ENCODE measurements around the gene BDH1. TPM values are rescaled to one million over a fixed set of nuclear protein-coding genes. Genes with fewer than 3 reads are reported as not detected.

BDH1 gene
- total RNA-seq, 2 donors from 2014 or later = 32.5 to 49.0 TPM

- Histone ChIP-seq H3K9ac (ENCODE audit: extremely low read depth, low read length, poor library complexity, severe bottlenecking) (no peak overlapping the region), H3K4me1 (ENCODE audit: control insufficient read depth, insufficient read depth, low read length) (no peaks in the 10 kb centered on the region), H3K27me3 (ENCODE audit: control insufficient read depth, insufficient read depth, low read length, poor library complexity, severe bottlenecking) (no peaks in the 10 kb centered on the region), H3K9me3 (ENCODE audit: control insufficient read depth, low read length) (no peaks in the 10 kb centered on the region), H3K36me3 (ENCODE audit: control insufficient read depth, insufficient read depth, low read length) (no peaks in the 10 kb centered on the region), H3K4me3 (ENCODE audit: low read length) (no peak overlapping the region), H3K27ac (ENCODE audit: low read depth, low read length) (no peak overlapping the region)
- WGBS, 2 experiments (ENCODE audit: insufficient coverage in 1 of 2, insufficient read length in 1 of 2) = 84 to 85% methylated on average over 4 to 5 of the region's 5 CpGs
- no peaks in the 10 kb centered on the region for H3K36me3 Mint-ChIP-seq (ENCODE audit: low read depth)
- H3K4me1 Mint-ChIP-seq = peaks cover 9% of the 10 kb centered on the region
- no peaks in the 10 kb centered on the region for H3K9me3 Mint-ChIP-seq
- no peak overlapping the region for H3K4me3 Mint-ChIP-seq
- H3K27me3 Mint-ChIP-seq (ENCODE audit: insufficient read depth) = no peaks in the 10 kb centered on the region
- no peak overlapping the region for H3K27ac Mint-ChIP-seq
- DNase-seq = no peak
- TF ChIP-seq CTCF (conservative IDR thresholded peaks at IDR 0.05) = no peak
These were observed 79.7 kb downstream of the BDH1 start for GRCh38 chr3:197475997-197476525.

GRCh38 chr3:197475514-197475913 is 80.3 kb downstream of the BDH1 start:
- Histone ChIP-seq H3K9ac (ENCODE audit: extremely low read depth, low read length, poor library complexity, severe bottlenecking) (no peak overlapping the region), H3K4me3 (ENCODE audit: low read length) (no peak overlapping the region), H3K27ac (ENCODE audit: low read depth, low read length) (no peak overlapping the region), H3K36me3 (ENCODE audit: control insufficient read depth, insufficient read depth, low read length) (no peaks in the 10 kb centered on the region), H3K4me1 (ENCODE audit: control insufficient read depth, insufficient read depth, low read length) (no peaks in the 10 kb centered on the region), H3K9me3 (ENCODE audit: control insufficient read depth, low read length) (no peaks in the 10 kb centered on the region), H3K27me3 (ENCODE audit: control insufficient read depth, insufficient read depth, low read length, poor library complexity, severe bottlenecking) (no peaks in the 10 kb centered on the region)
- Mint-ChIP-seq H3K27me3 (ENCODE audit: insufficient read depth) (no peaks in the 10 kb centered on the region), H3K9me3 (no peaks in the 10 kb centered on the region), H3K27ac (no peak overlapping the region), H3K4me1 (peaks cover 13% of the 10 kb centered on the region), H3K36me3 (ENCODE audit: low read depth) (no peaks in the 10 kb centered on the region), H3K4me3 (no peak overlapping the region)
- DNase-seq = no peak
- TF ChIP-seq CTCF (conservative IDR thresholded peaks at IDR 0.05) = no peak
- WGBS, 2 experiments (ENCODE audit: insufficient coverage in 1 of 2, insufficient read length in 1 of 2) = 89 to 92% methylated on average over 2 to 3 of the region's 3 CpGs

- no peaks in the 10 kb centered on the region for H3K36me3 Mint-ChIP-seq (ENCODE audit: low read depth)
- H3K4me1 ChIP-seq (ENCODE audit: control insufficient read depth, insufficient read depth, low read length) = peaks cover 11% of the 10 kb centered on the region
- no peak overlapping the region for H3K27ac ChIP-seq (ENCODE audit: low read depth, low read length)
- H3K4me3 Mint-ChIP-seq = no peak overlapping the region
- H3K36me3 ChIP-seq (ENCODE audit: control insufficient read depth, insufficient read depth, low read length) = no peaks in the 10 kb centered on the region
- 88 to 90% methylated on average over 1 to 2 of the region's 2 CpGs for WGBS, 2 experiments (ENCODE audit: insufficient coverage in 1 of 2, insufficient read length in 1 of 2)
- no peak for TF ChIP-seq CTCF (conservative IDR thresholded peaks at IDR 0.05)
- no peak overlapping the region for H3K4me3 ChIP-seq (ENCODE audit: low read length)
- no peak overlapping the region for H3K9ac ChIP-seq (ENCODE audit: extremely low read depth, low read length, poor library complexity, severe bottlenecking)
- no peaks in the 10 kb centered on the region for H3K27me3 ChIP-seq (ENCODE audit: control insufficient read depth, insufficient read depth, low read length, poor library complexity, severe bottlenecking)
- H3K4me1 Mint-ChIP-seq = peaks cover 39% of the 10 kb centered on the region
- no peaks in the 10 kb centered on the region for H3K9me3 Mint-ChIP-seq
- no peak for DNase-seq
- no peaks in the 10 kb centered on the region for H3K9me3 ChIP-seq (ENCODE audit: control insufficient read depth, low read length)
- H3K27ac Mint-ChIP-seq = no peak overlapping the region
- no peaks in the 10 kb centered on the region for H3K27me3 Mint-ChIP-seq (ENCODE audit: insufficient read depth)
These were observed 83.6 kb downstream of the BDH1 start for GRCh38 chr3:197472151-197472550.

Measured in endodermal cell (in vitro differentiated cells).